Left ventricle myocardium inferior (tissue), 1 donor: Measurements from ENCODE around the gene MUTYH. TPM values are rescaled to one million over a fixed set of nuclear protein-coding genes. Genes with fewer than 3 reads are reported as not detected.

Experiments
- DNase-seq: peaks from one replicate; pipeline ENCODE4 v3.0.0-alpha.2; 2020
- H3K27ac ChIP-seq: fragments of 200-600 bp; replicated peaks from 2 replicates; pipeline ENCODE4 v1.8.0; 2021
- H3K27me3 ChIP-seq: fragments of 200-600 bp; 2 replicates; pipeline ENCODE4 v1.8.0; 2021; ENCODE audit warnings: low read depth
- H3K36me3 ChIP-seq: fragments of 200-600 bp; 2 replicates; pipeline ENCODE4 v1.8.0; 2021
- H3K4me1 ChIP-seq: fragments of 200-600 bp; 2 replicates; pipeline ENCODE4 v1.8.0; 2021
- H3K4me3 ChIP-seq: fragments of 200-600 bp; 2 replicates; pipeline ENCODE4 v1.8.0; 2021; ENCODE audit warnings: mild to moderate bottlenecking, moderate library complexity
- H3K9me3 ChIP-seq: fragments of 200-600 bp; replicated peaks from 2 replicates; pipeline ENCODE4 v1.8.0; 2021
- CTCF ChIP-seq: fragments of 200-600 bp; IDR thresholded peaks from 2 replicates; pipeline ENCODE4 v1.8.0; 2021; ENCODE audit warnings: antibody characterized with exemption, mild to moderate bottlenecking, borderline replicate concordance
- intact Hi-C: fragments of 100-400 bp; cut with micrococcal nuclease; formaldehyde crosslinking; loops from one replicate; pipeline ENCODE4 v1.11.0; 2022
- total RNA-seq: library from RNA; stranded (reverse); fragmentation: NEBNext Ultra II Directional; extraction: Animal tissue kit (Norgen Biotek cat#: 25700); gene quantifications from one replicate; pipeline ENCODE4 v1.2.1, GENCODE V29; 2021
- donor health status: DM: no; HTN: yes; CAD: no; lungs with severe emphysema.

Gene MUTYH
- total RNA-seq, 1 donor from 2014 or later, result 8.1 TPM

DNA sequence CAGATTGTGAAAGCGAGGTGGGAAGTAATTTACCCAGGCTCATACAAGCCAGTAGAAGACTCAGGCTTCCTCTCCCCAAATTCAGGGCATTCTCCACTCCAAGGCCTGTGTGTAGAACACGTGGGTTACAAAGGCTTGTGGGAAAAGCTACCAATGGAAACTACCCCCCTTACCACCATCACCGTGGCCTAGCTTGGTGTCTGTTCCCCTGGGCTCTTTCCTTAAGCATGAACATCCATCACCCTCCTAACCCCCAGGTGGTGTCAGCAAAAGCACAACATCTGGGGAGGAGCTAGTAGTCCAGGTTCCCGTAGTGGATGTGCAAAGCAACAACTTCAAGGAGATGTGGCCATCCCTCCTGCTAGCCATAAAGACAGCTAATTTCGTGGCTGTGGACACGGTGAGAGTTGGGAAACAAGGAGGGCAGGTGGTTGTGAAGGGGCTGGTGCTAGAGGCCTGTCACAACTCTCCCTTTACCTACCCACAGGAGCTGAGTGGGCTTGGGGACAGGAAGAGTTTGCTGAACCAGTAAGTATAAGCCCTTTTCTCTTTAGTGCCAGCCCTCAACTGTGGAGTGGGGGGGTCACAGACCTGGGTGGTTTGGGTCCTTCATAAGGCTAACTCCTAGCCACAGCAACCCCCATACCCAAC is 701 bp upstream of the MUTYH start:
- peaks cover 42% of the 10 kb centered on the region for H3K4me1 ChIP-seq
- H3K4me3 ChIP-seq, result peak overlapping the region; percentile 97
- peaks cover 34% of the 10 kb centered on the region for H3K36me3 ChIP-seq
- no peak for TF ChIP-seq CTCF
- no peaks in the 10 kb centered on the region for H3K9me3 ChIP-seq
- no peak for DNase-seq
- no peaks in the 10 kb centered on the region for H3K27me3 ChIP-seq
- intact Hi-C loops, result no loop called here
- H3K27ac ChIP-seq, result peak overlapping the region; percentile 100

GRCh38 chr1:45337630-45338325 is 2.5 kb downstream of the MUTYH start:
- Histone ChIP-seq H3K27ac (no peak overlapping the region), H3K4me3 (no peak overlapping the region), H3K9me3 (no peaks in the 10 kb centered on the region), H3K4me1 (peaks cover 51% of the 10 kb centered on the region), H3K27me3 (no peaks in the 10 kb centered on the region), H3K36me3 (peaks cover 27% of the 10 kb centered on the region)
- intact Hi-C loops, result no loop called here
- DNase-seq, result no peak
- no peak for TF ChIP-seq CTCF

DNA sequence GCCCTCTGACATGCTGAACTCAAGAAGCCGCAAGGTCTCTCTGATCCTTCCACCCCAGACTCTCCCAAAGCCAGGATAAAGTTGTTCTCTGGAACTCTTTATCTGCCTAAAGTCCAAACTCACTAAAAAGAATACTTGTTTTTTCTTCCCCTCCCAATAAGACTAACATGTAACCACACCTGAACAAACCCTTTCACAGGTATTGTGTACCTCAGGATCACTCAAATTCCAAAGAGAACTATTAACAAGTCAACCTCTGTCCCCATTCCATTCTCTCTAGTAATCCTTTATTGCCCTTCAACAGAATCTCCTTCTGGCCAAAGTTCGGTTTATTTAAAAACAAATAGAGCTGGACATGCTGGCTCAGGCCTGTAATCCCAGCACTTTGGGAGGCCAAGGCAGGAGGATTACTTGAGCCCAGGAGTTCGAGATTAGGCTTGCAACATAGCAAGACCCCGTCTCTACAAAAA is 4.3 kb downstream of the MUTYH start:
- no peak for DNase-seq
- peaks cover 34% of the 10 kb centered on the region for H3K4me1 ChIP-seq
- H3K4me3 ChIP-seq, result no peak overlapping the region

DNA sequence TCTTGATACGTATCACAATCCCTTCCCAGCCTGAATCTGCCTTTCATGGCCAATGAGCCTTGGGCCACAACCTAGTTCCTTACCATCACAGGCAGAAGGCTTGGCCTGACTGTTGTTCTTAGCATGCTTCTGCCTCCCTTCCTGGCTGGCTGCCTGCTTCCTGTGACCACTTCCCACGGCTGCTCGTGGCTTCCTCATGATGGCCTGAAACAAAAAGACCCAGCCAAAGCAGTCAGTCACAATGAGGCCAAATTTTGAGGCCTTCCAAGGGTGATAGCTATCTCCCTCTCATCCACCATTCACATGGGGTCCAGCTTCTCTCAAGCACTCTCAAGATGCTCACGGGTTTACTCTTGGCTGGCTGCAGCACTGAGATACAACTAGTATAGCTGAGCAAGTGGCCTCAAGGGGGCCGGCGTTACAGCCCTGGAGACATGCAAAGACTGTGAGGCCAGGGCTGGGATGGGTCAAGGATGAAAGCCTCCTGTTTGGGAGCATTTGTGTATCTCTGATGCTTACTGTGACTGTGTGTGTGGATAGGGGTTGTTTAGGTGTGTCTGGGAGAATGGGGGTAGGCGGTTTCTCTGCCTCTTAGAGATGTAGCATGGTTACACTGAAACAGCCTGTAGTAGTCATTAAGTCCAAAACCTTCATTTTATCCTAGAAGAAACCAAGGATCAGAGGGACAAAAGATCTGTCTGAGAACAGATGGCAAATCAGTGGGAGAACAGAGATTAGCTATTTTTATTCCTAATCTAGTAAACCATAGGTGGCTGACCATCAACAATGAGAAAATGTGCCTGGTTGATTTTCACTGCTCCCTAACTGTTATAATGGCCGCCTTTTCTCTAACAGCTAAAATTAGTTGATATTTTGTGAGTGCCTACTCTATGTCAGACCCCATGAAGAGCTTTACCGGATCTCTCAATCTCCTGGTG is 5.7 kb downstream of the MUTYH start:
- Histone ChIP-seq H3K9me3 (no peaks in the 10 kb centered on the region), H3K27me3 (no peaks in the 10 kb centered on the region), H3K27ac (peak overlapping the region; percentile 43), H3K4me1 (peaks cover 22% of the 10 kb centered on the region), H3K4me3 (no peak overlapping the region), H3K36me3 (peaks cover 45% of the 10 kb centered on the region)
- intact Hi-C loops, result no loop called here
- DNase-seq, result peak; percentile 46
- TF ChIP-seq CTCF, result no peak

More for the DNA sequence above, 4.3 kb downstream of the MUTYH start:
- no peak for TF ChIP-seq CTCF
- Histone ChIP-seq H3K9me3 (no peaks in the 10 kb centered on the region), H3K27me3 (no peaks in the 10 kb centered on the region), H3K36me3 (peaks cover 33% of the 10 kb centered on the region), H3K27ac (no peak overlapping the region)
- intact Hi-C loops, result no loop called here

GRCh38 chr1:45332346-45332720 is 7.9 kb downstream of the MUTYH start:
- no peak overlapping the region for H3K4me3 ChIP-seq
- no peak overlapping the region for H3K27ac ChIP-seq
- H3K9me3 ChIP-seq, result no peaks in the 10 kb centered on the region
- H3K27me3 ChIP-seq, result peaks cover 5% of the 10 kb centered on the region
- DNase-seq, result no peak
- TF ChIP-seq CTCF, result no peak
- intact Hi-C loops, result no loop called here
- peaks cover 17% of the 10 kb centered on the region for H3K4me1 ChIP-seq
- H3K36me3 ChIP-seq, result peaks cover 45% of the 10 kb centered on the region
